ENCODE measurements around the gene SYNPO.

Gene SYNPO

GRCh38 chr5:150600616-150601490 lies 39.6 kb upstream of the SYNPO start:
- H3K27me3 ChIP-seq (replicated peaks), result no peaks in the 10 kb centered on the region
- no peak overlapping the region for H3K27ac ChIP-seq
- DNase-seq, result no peak
- in situ Hi-C loops (cut with HindIII; ENCODE audit: low pct_ligation_motif_present, low sequenced_read_pairs), result no loop called here
- H3K4me3 ChIP-seq (ENCODE audit: low read depth, low read length), result no peak overlapping the region
- TF ChIP-seq CTCF (IDR thresholded peaks at IDR 0.05; ENCODE audit: low read depth, low read length, missing control alignments), result no peak
- H3K36me3 ChIP-seq (replicated peaks), result no peaks in the 10 kb centered on the region

DNA sequence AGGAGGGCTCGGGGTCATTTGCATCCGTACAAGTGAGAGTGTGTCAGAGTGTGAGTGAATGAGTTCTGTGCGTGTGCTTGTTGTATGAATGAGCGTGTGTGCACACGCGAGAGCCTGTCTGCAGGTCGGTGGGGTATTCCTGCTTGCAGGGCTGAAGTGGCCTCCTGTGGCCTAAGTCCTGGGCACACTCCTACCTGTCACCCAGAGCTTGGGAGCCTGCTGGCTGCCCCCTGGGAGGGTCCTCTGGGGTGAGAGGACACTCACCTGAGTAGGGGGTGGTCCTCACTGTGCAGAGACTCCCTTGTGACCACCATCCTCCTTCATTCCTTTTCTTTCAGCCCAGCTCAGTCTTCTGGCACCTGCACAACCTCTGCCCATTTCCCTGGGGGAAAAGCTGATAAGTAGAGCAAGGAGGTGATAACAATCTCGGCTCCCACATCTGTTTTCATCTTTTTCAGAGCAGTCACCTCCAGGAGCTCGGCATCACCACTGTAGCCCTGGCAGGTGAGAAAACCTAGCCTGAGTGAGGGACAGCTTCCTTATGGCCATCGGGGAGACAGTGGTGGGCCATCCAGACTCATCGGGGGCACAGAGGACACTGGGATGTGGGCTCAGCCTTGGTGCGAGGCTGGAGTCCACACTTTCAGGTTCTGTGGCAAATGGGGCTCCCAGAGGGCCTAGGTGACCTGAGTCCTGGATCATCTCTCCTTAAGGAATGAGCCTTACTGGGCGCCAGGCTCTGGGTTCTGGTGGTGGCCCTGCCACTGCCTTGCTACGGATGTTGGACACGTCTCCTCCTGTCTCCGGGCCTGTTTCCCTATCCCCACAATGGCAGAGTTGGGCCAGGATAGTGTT lies 38.7 kb upstream of the SYNPO start:
- in situ Hi-C loops (cut with HindIII; ENCODE audit: low pct_ligation_motif_present, low sequenced_read_pairs), result no loop called here
- DNase-seq, result no peak
- Histone ChIP-seq H3K4me3 (ENCODE audit: low read depth, low read length) (no peak overlapping the region), H3K27me3 (replicated peaks) (no peaks in the 10 kb centered on the region), H3K36me3 (replicated peaks) (no peaks in the 10 kb centered on the region), H3K27ac (no peak overlapping the region)
- TF ChIP-seq CTCF (IDR thresholded peaks at IDR 0.05; ENCODE audit: low read depth, low read length, missing control alignments), result no peak

GRCh38 chr5:150603052-150603451 lies 37.4 kb upstream of the SYNPO start:
- Histone ChIP-seq H3K27me3 (replicated peaks) (no peaks in the 10 kb centered on the region), H3K36me3 (replicated peaks) (no peaks in the 10 kb centered on the region), H3K4me3 (ENCODE audit: low read depth, low read length) (no peak overlapping the region), H3K27ac (no peak overlapping the region)
- in situ Hi-C loops (cut with HindIII; ENCODE audit: low pct_ligation_motif_present, low sequenced_read_pairs), result no loop called here
- DNase-seq, result no peak
- TF ChIP-seq CTCF (IDR thresholded peaks at IDR 0.05; ENCODE audit: low read depth, low read length, missing control alignments), result no peak

GRCh38 chr5:150603491-150603890 lies 37.0 kb upstream of the SYNPO start:
- no peak for DNase-seq
- no peak for TF ChIP-seq CTCF (IDR thresholded peaks at IDR 0.05; ENCODE audit: low read depth, low read length, missing control alignments)
- Histone ChIP-seq H3K4me3 (ENCODE audit: low read depth, low read length) (no peak overlapping the region), H3K27me3 (replicated peaks) (no peaks in the 10 kb centered on the region), H3K27ac (no peak overlapping the region), H3K36me3 (replicated peaks) (no peaks in the 10 kb centered on the region)
- in situ Hi-C loops (cut with HindIII; ENCODE audit: low pct_ligation_motif_present, low sequenced_read_pairs), result no loop called here

DNA sequence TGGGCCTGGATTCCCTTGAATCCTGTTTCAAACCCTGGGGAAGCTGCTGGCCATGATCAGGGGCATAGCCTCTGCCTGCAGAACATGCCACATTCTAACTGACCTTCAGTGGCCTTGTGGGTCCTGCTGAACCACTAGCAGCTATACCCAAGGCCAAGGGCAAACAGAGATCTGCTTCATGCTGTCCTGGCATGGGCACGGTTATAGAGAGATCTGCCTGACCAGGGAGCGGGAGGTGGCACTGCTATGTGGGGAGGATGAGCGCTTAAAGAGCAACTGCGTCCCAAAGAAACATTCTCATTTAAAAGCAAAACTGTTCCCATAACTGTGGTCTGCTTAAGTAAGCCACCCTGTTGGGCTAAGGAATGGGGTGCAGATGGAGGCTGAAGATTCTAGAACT lies 36.5 kb upstream of the SYNPO start:
- H3K27me3 ChIP-seq (replicated peaks), result no peaks in the 10 kb centered on the region
- DNase-seq, result no peak
- H3K4me3 ChIP-seq (ENCODE audit: low read depth, low read length), result no peak overlapping the region
- in situ Hi-C loops (cut with HindIII; ENCODE audit: low pct_ligation_motif_present, low sequenced_read_pairs), result no loop called here
- no peaks in the 10 kb centered on the region for H3K36me3 ChIP-seq (replicated peaks)
- TF ChIP-seq CTCF (IDR thresholded peaks at IDR 0.05; ENCODE audit: low read depth, low read length, missing control alignments), result no peak
- H3K27ac ChIP-seq, result no peak overlapping the region
